Activated CD8-positive, alpha-beta memory T cell treated with anti-CD3 and anti-CD28 coated beads for 1 hour (primary cell): ENCODE measurements around the gene EPG5.
"Not testable (repeated sequence)": the region's sequence is repeated elsewhere in the genome, so short reads cannot be mapped to it uniquely, and the experiment has no call there.

ENCODE experiments used
- DNase-seq, 2 donors: peaks; one replicate each; pipeline ENCODE4 v3.0.0-alpha.2; 2020; ENCODE audit warnings: low read depth in 1 of 2; ENCODE audit errors: extremely low read depth in 1 of 2

EPG5 gene

GRCh38 chr18:45967007-45967706 lies at the start of gene EPG5:
TSS of gene EPG5 (minus strand) at chr18:45967329. CDS start at chr18:45967239, 90 bp downstream.
- DNase-seq: peak; percentile 72 to 83

GRCh38 chr18:46013484-46014189 lies 46.5 kb upstream of the EPG5 start:
- no peak for DNase-seq

- no peak for DNase-seq
These were observed 43.5 kb upstream of the EPG5 start for GRCh38 chr18:46010676-46011075.

- DNase-seq: no peak
These were observed 42.9 kb upstream of the EPG5 start for GRCh38 chr18:46010050-46010449.

GRCh38 chr18:46009125-46009840 lies 42.2 kb upstream of the EPG5 start:
- no peak for DNase-seq

GRCh38 chr18:46008531-46008930 lies 41.4 kb upstream of the EPG5 start:
- no peak for DNase-seq

GRCh38 chr18:46007165-46007564 lies 40.0 kb upstream of the EPG5 start:
- no peak for DNase-seq

- no peak for DNase-seq
These were observed 35.8 kb upstream of the EPG5 start for GRCh38 chr18:46002934-46003333.

- no peak for DNase-seq
These were observed 34.8 kb upstream of the EPG5 start for GRCh38 chr18:46001892-46002291.

- DNase-seq: no peak
These were observed 33.9 kb upstream of the EPG5 start for GRCh38 chr18:46001074-46001473.

GRCh38 chr18:45999536-45999935 lies 32.4 kb upstream of the EPG5 start:
- no peak for DNase-seq

- no peak for DNase-seq
These were observed 31.1 kb upstream of the EPG5 start for GRCh38 chr18:45998244-45998643.

- no peak for DNase-seq
These were observed 30.6 kb upstream of the EPG5 start for GRCh38 chr18:45997700-45998151.

- no peak for DNase-seq
These were observed 28.3 kb upstream of the EPG5 start for GRCh38 chr18:45995461-45995860.

GRCh38 chr18:45993438-45993837 lies 26.3 kb upstream of the EPG5 start:
- DNase-seq: no peak

GRCh38 chr18:45992527-45992926 lies 25.4 kb upstream of the EPG5 start:
- DNase-seq: not testable (repeated sequence)

- no peak for DNase-seq
These were observed 24.7 kb upstream of the EPG5 start for GRCh38 chr18:45991788-45992187.

- no peak for DNase-seq
These were observed 17.6 kb upstream of the EPG5 start for GRCh38 chr18:45984546-45985235.

- no peak for DNase-seq
These were observed 14.7 kb upstream of the EPG5 start for GRCh38 chr18:45981821-45982220.

GRCh38 chr18:45980229-45980628 lies 13.1 kb upstream of the EPG5 start:
- no peak for DNase-seq

GRCh38 chr18:45978084-45978483 lies 11.0 kb upstream of the EPG5 start:
- DNase-seq: no peak
